ENCODE data around the gene ZSCAN23. TPM values are rescaled to one million over a fixed set of nuclear protein-coding genes. Genes with fewer than 3 reads are reported as not detected.
"Not testable (repeated sequence)": the region's sequence is repeated elsewhere in the genome, so short reads cannot be mapped to it uniquely, and the experiment has no call there.

Gene ZSCAN23
- total RNA-seq, 1 donor from 2014 or later, result 1.7 TPM

- H3K4me3 ChIP-seq, result no peak overlapping the region
- no peak for DNase-seq
Observed at GRCh38 chr6:28474441-28475219, 31.3 kb upstream of the ZSCAN23 start.

GRCh38 chr6:28469153-28469745 is 26.0 kb upstream of the ZSCAN23 start:
- ATAC-seq; intact Hi-C loops (cut with DNase I); H3K36me3 ChIP-seq; DNase-seq; H3K9me3 ChIP-seq; H3K4me1 ChIP-seq; H3K4me3 ChIP-seq; H3K27ac ChIP-seq: not testable (repeated sequence)
- H3K27me3 ChIP-seq (ENCODE audit: low read depth), result peaks cover 12% of the 10 kb centered on the region

More at GRCh38 chr6:28474441-28475219, 31.3 kb upstream of the ZSCAN23 start:
- Histone ChIP-seq H3K9me3 (no peaks in the 10 kb centered on the region), H3K4me1 (no peaks in the 10 kb centered on the region), H3K27ac (no peak overlapping the region), H3K27me3 (ENCODE audit: low read depth) (peaks cover 23% of the 10 kb centered on the region), H3K36me3 (no peaks in the 10 kb centered on the region)
- intact Hi-C loops (cut with DNase I), result no loop called here
- no peak for TF ChIP-seq CTCF (IDR thresholded peaks at IDR 0.05)
- peak in 1 of 2 donors; percentile 51 for ATAC-seq

GRCh38 chr6:28468056-28468455 is 24.8 kb upstream of the ZSCAN23 start:
- intact Hi-C loops (cut with DNase I), result no loop called here
- Histone ChIP-seq H3K27me3 (ENCODE audit: low read depth) (peaks cover 17% of the 10 kb centered on the region), H3K27ac (no peak overlapping the region), H3K4me3 (no peak overlapping the region), H3K4me1 (no peaks in the 10 kb centered on the region), H3K36me3 (no peaks in the 10 kb centered on the region), H3K9me3 (no peaks in the 10 kb centered on the region)
- ATAC-seq, result no peak
- DNase-seq, result no peak
- TF ChIP-seq CTCF (IDR thresholded peaks at IDR 0.05), result no peak

DNA sequence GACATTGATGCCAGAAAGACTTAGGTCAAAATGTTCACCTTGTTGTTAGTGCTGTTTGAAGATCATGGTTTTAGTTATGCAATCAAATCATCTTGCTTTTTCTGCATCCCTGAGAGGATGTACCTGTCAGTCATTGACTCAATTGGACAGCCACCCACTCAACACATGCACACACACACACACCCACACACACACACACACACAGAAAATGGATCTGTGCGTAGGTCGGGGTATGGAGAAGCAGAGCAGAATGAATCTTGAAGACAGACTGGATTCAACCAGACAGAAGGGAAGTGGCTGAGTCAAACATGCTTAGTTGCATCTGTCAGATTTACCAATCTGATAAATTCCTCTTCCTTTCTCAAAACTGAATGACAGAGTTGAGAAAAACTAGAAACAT is 19.1 kb upstream of the ZSCAN23 start:
- Histone ChIP-seq H3K36me3 (no peaks in the 10 kb centered on the region), H3K9me3 (no peaks in the 10 kb centered on the region), H3K27ac (no peak overlapping the region), H3K4me3 (no peak overlapping the region), H3K4me1 (no peaks in the 10 kb centered on the region), H3K27me3 (ENCODE audit: low read depth) (peaks cover 34% of the 10 kb centered on the region)
- no peak for TF ChIP-seq CTCF (IDR thresholded peaks at IDR 0.05)
- intact Hi-C loops (cut with DNase I), result no loop called here
- ATAC-seq (no peak), DNase-seq (no peak)

DNA sequence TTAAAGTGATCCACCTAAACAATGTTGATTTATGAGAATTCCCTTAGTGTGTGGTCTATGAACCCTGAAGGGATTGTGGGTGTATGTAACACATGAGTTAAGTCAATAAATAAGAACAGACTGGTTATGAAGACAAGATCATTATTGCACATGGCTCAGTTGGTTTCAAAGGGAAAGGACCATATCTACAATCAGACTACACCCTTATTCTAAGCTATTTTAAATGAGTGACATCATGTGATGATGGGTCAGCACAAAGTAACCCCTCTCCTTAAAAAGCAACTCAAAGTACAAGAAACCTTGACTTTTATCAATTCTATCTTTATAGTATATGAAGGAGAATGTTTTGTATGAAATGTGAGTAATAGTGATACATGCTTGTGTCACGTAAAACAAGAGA is 15.3 kb upstream of the ZSCAN23 start:
- intact Hi-C loops (cut with DNase I), result no loop called here
- H3K4me1 ChIP-seq, result no peaks in the 10 kb centered on the region
- no peak for DNase-seq
- no peaks in the 10 kb centered on the region for H3K36me3 ChIP-seq
- no peak for TF ChIP-seq CTCF (IDR thresholded peaks at IDR 0.05)
- no peaks in the 10 kb centered on the region for H3K9me3 ChIP-seq
- peaks cover 36% of the 10 kb centered on the region for H3K27me3 ChIP-seq (ENCODE audit: low read depth)
- ATAC-seq, result no peak
- H3K27ac ChIP-seq, result no peak overlapping the region
- no peak overlapping the region for H3K4me3 ChIP-seq

DNA sequence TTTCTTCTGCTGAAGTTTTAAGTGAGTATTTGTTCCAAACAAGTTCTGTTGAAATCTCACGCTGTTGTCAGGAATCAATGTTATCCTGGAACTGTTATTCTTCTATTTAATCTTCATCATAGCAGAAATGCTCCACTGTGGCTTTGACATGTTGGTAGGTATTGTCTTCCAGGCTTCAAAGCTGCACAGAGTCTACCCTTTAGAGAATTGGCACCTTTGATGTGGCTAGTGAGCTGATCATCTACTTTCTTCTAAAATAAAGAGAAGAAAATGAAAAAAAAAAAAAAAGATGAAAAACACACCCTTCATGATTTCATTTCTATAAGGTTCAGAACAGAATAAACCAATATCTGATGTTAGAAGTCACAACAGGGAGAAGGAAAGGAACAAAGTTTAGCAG is 5.8 kb upstream of the ZSCAN23 start:
- no peak for DNase-seq
- Histone ChIP-seq H3K9me3 (no peaks in the 10 kb centered on the region), H3K27me3 (ENCODE audit: low read depth) (peaks cover 39% of the 10 kb centered on the region), H3K4me1 (no peaks in the 10 kb centered on the region), H3K36me3 (no peaks in the 10 kb centered on the region), H3K4me3 (no peak overlapping the region), H3K27ac (no peak overlapping the region)
- no peak for ATAC-seq
- intact Hi-C loops (cut with DNase I), result no loop called here
- no peak for TF ChIP-seq CTCF (IDR thresholded peaks at IDR 0.05)

GRCh38 chr6:28447512-28447906 is 4.2 kb upstream of the ZSCAN23 start:
- H3K9me3 ChIP-seq; DNase-seq; intact Hi-C loops (cut with DNase I); H3K4me1 ChIP-seq; ATAC-seq; H3K27ac ChIP-seq; H3K4me3 ChIP-seq; H3K36me3 ChIP-seq: not testable (repeated sequence)
- H3K27me3 ChIP-seq (ENCODE audit: low read depth), result peaks cover 44% of the 10 kb centered on the region

All from lower lobe of right lung (tissue), 2 donors.